ENCODE measurements around the gene C1QTNF2.
"Not testable (repeated sequence)": the region's sequence is repeated elsewhere in the genome, so short reads cannot be mapped to it uniquely, and the experiment has no call there.

C1QTNF2 gene

DNA sequence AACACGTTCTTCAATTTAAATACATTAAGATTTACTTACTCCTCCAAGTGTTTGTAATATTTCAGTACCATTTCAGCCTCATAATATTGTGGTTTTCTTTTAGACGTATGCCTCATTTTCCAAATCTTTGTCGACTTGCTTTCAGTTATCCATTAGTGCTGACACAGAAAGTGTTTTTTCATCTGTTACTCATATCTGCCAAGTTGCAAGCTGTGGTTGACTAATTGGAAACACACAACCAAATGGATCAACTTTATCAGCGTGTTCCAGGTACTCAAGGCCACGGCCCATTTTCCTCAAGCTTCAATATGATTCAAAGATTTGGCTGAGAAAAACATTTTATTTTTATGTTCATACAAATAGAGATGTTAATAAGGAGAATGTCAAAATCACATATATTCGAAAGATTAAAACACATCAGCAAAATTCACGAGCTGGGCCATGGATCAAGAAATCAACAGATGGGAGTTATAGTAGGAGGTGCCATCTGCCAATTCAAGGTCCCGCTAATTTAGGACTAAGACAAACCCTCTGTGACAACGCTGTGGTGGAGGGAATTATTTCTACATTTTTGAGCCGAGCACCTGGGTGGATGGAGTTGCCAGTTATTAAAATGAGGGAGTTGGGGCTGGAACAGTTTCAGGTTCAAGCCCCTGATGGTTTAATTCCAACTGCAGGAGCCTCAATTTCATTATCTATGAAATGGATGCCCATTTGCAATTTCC lies 30.9 kb downstream of the C1QTNF2 start:
- in situ Hi-C loops (cut with MboI; ENCODE audit: low pct_unique_long_range_greater_than_20kb, low sequenced_read_pairs, unreplicated experiment), result loop anchor here (10.0 kb wide), 2 partner anchors 145 to 315 kb away; no protein-coding TSS in a partner anchor
- no peak for DNase-seq (ENCODE audit: low spot score)
- TF ChIP-seq, protein P1, sequence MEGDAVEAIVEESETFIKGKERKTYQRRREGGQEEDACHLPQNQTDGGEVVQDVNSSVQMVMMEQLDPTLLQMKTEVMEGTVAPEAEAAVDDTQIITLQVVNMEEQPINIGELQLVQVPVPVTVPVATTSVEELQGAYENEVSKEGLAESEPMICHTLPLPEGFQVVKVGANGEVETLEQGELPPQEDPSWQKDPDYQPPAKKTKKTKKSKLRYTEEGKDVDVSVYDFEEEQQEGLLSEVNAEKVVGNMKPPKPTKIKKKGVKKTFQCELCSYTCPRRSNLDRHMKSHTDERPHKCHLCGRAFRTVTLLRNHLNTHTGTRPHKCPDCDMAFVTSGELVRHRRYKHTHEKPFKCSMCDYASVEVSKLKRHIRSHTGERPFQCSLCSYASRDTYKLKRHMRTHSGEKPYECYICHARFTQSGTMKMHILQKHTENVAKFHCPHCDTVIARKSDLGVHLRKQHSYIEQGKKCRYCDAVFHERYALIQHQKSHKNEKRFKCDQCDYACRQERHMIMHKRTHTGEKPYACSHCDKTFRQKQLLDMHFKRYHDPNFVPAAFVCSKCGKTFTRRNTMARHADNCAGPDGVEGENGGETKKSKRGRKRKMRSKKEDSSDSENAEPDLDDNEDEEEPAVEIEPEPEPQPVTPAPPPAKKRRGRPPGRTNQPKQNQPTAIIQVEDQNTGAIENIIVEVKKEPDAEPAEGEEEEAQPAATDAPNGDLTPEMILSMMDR (IDR thresholded peaks at IDR 0.05; ENCODE audit: extremely low read depth, insufficient read depth, missing control alignments), result no peak

- in situ Hi-C loops (cut with MboI; ENCODE audit: low pct_unique_long_range_greater_than_20kb, low sequenced_read_pairs, unreplicated experiment), result loop anchor here (10.0 kb wide), 1 partner anchor 310 kb away; no protein-coding TSS in a partner anchor
- DNase-seq (ENCODE audit: low spot score), result not testable (repeated sequence)
These were observed 35.7 kb downstream of the C1QTNF2 start for GRCh38 chr5:160334716-160335115.

- TF ChIP-seq, protein P1 (IDR thresholded peaks at IDR 0.05; ENCODE audit: extremely low read depth, insufficient read depth, missing control alignments), result no peak
- in situ Hi-C loops (cut with MboI; ENCODE audit: low pct_unique_long_range_greater_than_20kb, low sequenced_read_pairs, unreplicated experiment), result loop anchor here (10.0 kb wide), 1 partner anchor 309 kb away; no protein-coding TSS in a partner anchor
- no peak for DNase-seq (ENCODE audit: low spot score)
These were observed 36.7 kb downstream of the C1QTNF2 start for GRCh38 chr5:160333721-160334120.

- in situ Hi-C loops (cut with MboI; ENCODE audit: low pct_unique_long_range_greater_than_20kb, low sequenced_read_pairs, unreplicated experiment), result loop anchor here (10.0 kb wide), 1 partner anchor 305 kb away; no protein-coding TSS in a partner anchor
- DNase-seq (ENCODE audit: low spot score), result no peak
- TF ChIP-seq, protein P1 (IDR thresholded peaks at IDR 0.05; ENCODE audit: extremely low read depth, insufficient read depth, missing control alignments), result no peak
These were observed 40.2 kb downstream of the C1QTNF2 start for GRCh38 chr5:160330212-160330611.

- no peak for DNase-seq (ENCODE audit: low spot score)
- in situ Hi-C loops (cut with MboI; ENCODE audit: low pct_unique_long_range_greater_than_20kb, low sequenced_read_pairs, unreplicated experiment), result no loop called here
- TF ChIP-seq, protein P1 (IDR thresholded peaks at IDR 0.05; ENCODE audit: extremely low read depth, insufficient read depth, missing control alignments), result no peak
These were observed 42.6 kb downstream of the C1QTNF2 start for GRCh38 chr5:160327818-160328217.

GRCh38 chr5:160326981-160327380 lies 43.4 kb downstream of the C1QTNF2 start:
- in situ Hi-C loops (cut with MboI; ENCODE audit: low pct_unique_long_range_greater_than_20kb, low sequenced_read_pairs, unreplicated experiment), result no loop called here
- TF ChIP-seq, protein P1 (IDR thresholded peaks at IDR 0.05; ENCODE audit: extremely low read depth, insufficient read depth, missing control alignments), result no peak
- DNase-seq (ENCODE audit: low spot score), result no peak

- DNase-seq (ENCODE audit: low spot score), result no peak
- TF ChIP-seq, protein P1 (IDR thresholded peaks at IDR 0.05; ENCODE audit: extremely low read depth, insufficient read depth, missing control alignments), result no peak
- in situ Hi-C loops (cut with MboI; ENCODE audit: low pct_unique_long_range_greater_than_20kb, low sequenced_read_pairs, unreplicated experiment), result no loop called here
These were observed 44.7 kb downstream of the C1QTNF2 start for GRCh38 chr5:160325716-160326115.
